SK-N-MC (cell line): ENCODE data around the gene ARNT2.

Experiments
- DNase-seq: peaks from one replicate; pipeline ENCODE4 v3.0.0-alpha.2; 2011; ENCODE audit warnings: low read depth, low spot score
- H3K27ac ChIP-seq: fragments of 200-600 bp; sonication (generic); 2 replicates; pipeline ENCODE4 v1.5.1; 2016; ENCODE audit warnings: mixed run types
- H3K36me3 ChIP-seq: fragments of 200-600 bp; sonication (generic); 2 replicates; pipeline ENCODE4 v1.6.1; 2017; ENCODE audit warnings: antibody characterized with exemption, low read length, mixed read lengths; ENCODE audit not compliant: insufficient read depth
- H3K4me3 ChIP-seq: fragments of 200-600 bp; sonication (generic); 2 replicates; pipeline ENCODE4 v1.5.1; 2016
- H3K9ac ChIP-seq: fragments of 200-600 bp; sonication (generic); 2 replicates; pipeline ENCODE4 v1.8.0; 2017; ENCODE audit warnings: mixed run types, mixed read lengths; ENCODE audit not compliant: insufficient read length
- H3K9me3 ChIP-seq: fragments of 200-600 bp; sonication (generic); 2 replicates; pipeline ENCODE4 v1.6.1; 2017; ENCODE audit warnings: low read depth, mild to moderate bottlenecking, antibody characterized with exemption, low read length, moderate library complexity, mixed read lengths
- EZH2 ChIP-seq: fragments of 200-600 bp; sonication (generic); IDR thresholded peaks from one replicate; pipeline ENCODE4 v1.6.1; 2017; ENCODE audit warnings: antibody characterized with exemption
- FOXP2 ChIP-seq: optimal IDR thresholded peaks from 2 replicates; pipeline ENCODE3; 2011; ENCODE audit warnings: mild to moderate bottlenecking, moderate library complexity; ENCODE audit not compliant: insufficient read depth; ENCODE audit errors: extremely low read length, control extremely low read depth
- POLR2AphosphoS5 ChIP-seq: IDR thresholded peaks from 2 replicates; pipeline ENCODE4 v1.6.1; 2012; ENCODE audit warnings: mild to moderate bottlenecking, low read depth, low read length, borderline replicate concordance

Gene ARNT2

DNA sequence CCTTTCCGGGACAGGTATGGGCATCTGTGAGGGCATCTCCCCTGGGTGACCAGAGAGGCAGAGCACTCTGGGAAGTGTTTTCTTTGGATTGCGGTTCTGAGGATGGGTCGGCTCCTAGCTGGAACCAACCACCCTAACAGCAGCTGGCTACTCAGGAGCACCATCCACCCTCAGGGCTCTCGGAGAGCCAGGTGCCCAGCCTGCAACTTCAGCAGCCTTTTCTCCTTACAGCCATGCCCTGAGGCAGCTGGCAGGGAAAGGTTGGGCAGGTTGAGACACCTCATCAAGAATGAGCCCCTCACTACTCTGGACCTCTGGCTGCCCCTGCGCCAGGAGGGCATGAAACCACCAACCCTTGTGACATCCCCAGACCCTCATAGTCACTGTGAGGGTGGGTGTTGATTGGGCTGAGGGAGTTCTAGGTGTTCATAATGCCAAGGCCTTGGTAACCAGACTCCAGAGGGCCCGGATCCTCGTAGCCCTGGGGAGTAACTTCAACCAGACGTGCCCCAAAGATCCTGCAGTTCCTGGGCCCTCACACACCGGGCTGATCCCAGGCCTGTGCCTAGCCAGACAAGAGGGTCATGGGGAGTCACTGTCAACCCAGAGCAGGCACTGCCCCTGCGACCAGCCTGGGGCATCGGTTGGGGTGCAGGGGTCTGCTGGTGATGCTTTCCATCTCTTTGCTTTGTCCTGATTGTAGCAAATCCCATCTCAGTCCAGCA lies 176.5 kb downstream of the ARNT2 start:
- no peaks in the 10 kb centered on the region for H3K9me3 ChIP-seq
- no peak overlapping the region for H3K4me3 ChIP-seq
- H3K9ac ChIP-seq = no peak overlapping the region
- H3K36me3 ChIP-seq = no peaks in the 10 kb centered on the region
- DNase-seq = no peak
- no peak overlapping the region for H3K27ac ChIP-seq
- TF ChIP-seq FOXP2 (no peak), POLR2AphosphoS5 (no peak), EZH2 (no peak)

DNA sequence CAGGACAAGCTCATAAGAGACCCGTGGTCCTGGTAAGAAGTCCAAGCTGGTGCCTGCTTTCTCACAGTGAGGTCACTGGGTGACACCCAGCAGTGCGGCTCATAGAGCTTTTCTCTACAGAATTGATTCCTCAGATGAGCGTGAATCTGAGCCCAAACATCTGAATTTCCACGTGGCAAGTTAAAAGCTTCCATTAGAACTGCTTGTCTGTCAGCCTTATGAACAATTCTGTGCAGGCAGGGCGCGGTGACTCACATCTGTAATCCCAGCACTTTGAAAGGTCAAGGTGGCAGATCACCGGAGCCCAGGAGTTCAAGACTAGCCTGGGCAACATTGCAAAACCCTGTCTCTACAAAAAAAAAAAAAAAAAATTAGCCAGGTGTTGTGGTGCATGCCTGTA lies 177.8 kb downstream of the ARNT2 start:
- no peak overlapping the region for H3K27ac ChIP-seq
- TF ChIP-seq EZH2 = no peak
- TF ChIP-seq POLR2AphosphoS5 = no peak
- no peak for DNase-seq

DNA sequence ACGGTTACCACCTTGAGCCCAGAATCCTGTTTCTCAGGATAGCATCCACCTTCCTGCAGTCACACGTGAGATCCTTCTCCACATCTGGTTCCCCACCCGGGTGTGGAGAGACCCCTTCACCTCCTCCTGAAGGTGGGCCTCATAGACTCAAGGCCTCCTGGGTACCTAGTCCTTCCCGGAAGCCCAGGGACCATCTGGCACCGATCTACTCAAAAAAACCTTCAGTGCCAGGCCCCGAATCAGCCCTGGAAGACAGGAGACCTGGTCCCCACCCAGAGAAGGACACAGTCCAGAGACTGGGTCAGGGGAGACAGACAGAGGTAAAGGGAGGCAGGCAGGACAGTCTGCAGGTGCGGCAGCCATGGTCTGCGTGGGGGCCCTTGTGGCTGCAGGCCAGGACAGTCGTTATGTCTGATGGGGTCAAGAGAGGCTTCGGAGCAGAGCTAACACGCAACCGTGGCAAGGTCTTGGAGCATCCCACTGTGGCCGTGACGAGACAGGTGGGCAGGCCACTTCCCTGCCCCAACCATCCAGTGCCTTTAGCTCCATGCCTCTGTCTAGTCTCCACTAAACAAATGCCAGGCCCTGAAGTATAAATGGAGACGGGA lies 178.7 kb downstream of the ARNT2 start:
- H3K9me3 ChIP-seq = no peaks in the 10 kb centered on the region
- no peak for DNase-seq
- H3K9ac ChIP-seq = no peak overlapping the region
- H3K36me3 ChIP-seq = no peaks in the 10 kb centered on the region
- H3K27ac ChIP-seq = no peak overlapping the region
- H3K4me3 ChIP-seq = no peak overlapping the region
- TF ChIP-seq POLR2AphosphoS5 (no peak), EZH2 (no peak), FOXP2 (no peak)

More for the DNA sequence above, 177.8 kb downstream of the ARNT2 start:
- H3K36me3 ChIP-seq = no peaks in the 10 kb centered on the region
- H3K9me3 ChIP-seq = no peaks in the 10 kb centered on the region
- H3K4me3 ChIP-seq = no peak overlapping the region
- no peak overlapping the region for H3K9ac ChIP-seq

DNA sequence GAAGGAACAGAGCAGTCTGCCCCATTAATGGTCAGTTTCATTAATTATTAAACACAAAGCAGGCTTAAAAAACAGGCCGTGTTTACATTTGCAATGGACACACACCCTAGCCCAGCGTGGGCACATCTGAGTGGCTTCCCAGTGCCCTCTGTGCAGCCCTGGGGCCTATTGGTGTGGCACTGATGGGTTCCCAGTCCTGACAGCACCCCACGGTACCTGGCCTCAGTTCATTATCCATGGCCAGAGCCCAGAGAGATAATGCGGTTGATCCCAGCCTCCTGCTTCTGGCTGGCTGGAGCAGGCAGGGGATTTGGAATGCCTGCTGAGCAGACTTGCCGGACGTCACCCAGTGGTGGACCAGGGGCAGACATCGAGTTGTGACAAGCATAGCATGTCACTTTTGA lies 180.4 kb downstream of the ARNT2 start:
- DNase-seq = no peak
- no peak overlapping the region for H3K9ac ChIP-seq
- no peak overlapping the region for H3K4me3 ChIP-seq
- no peak for TF ChIP-seq FOXP2
- no peaks in the 10 kb centered on the region for H3K36me3 ChIP-seq
- H3K9me3 ChIP-seq = no peaks in the 10 kb centered on the region
- H3K27ac ChIP-seq = no peak overlapping the region

DNA sequence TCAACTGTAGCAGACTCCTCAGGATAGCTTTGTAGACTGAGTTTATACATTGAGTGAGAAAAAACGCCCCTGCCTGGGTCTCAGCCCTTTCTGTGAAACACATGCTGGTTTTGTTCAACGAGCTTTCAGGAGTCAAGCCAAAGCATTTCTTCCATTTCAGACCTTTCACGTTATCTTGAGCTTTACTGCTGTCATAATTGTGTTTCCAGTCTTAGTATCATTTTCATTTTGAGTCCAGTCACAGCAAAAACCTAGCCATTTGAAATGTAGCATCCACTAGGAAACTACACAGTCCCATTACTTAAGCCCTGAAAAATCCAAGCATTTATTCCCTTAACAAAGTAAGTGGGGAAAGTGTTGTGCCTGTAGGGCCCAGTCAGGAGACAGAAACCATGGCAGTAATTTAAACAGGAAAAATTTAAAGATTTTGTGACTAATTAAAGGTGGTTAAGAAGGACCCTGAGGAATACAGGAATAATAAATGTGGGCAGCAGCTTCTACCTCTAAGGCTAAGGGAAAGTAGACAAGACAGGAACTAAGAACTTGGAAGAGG lies 180.9 kb downstream of the ARNT2 start:
- DNase-seq = no peak
- H3K36me3 ChIP-seq = no peaks in the 10 kb centered on the region
- no peak overlapping the region for H3K4me3 ChIP-seq
- H3K9me3 ChIP-seq = no peaks in the 10 kb centered on the region
- TF ChIP-seq FOXP2 = no peak
- TF ChIP-seq EZH2 = no peak
- TF ChIP-seq POLR2AphosphoS5 = no peak
- no peak overlapping the region for H3K27ac ChIP-seq
- H3K9ac ChIP-seq = no peak overlapping the region

DNA sequence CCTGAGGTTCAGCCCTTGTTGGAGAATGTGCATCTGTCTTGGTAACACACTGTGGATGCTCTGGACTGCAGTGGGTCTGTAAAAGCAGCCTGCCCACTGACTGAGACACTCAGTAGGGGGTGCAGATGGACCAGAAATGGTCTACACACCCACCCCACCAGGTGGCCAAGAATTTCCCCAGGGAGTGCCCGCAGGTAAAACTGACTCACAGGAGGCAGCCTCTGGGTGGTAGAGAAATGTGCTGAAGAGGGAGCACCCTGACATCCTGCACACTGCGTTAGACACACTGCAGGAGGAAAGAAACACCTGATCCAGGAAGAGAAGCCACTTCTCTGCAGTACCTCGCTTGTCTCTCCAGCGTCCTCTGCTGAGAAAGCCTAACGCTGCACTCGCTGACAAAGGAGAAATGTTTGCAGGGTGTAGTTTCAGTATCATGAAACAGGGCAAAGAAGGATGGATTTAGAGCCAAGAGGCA lies 181.4 kb downstream of the ARNT2 start:
- no peak overlapping the region for H3K27ac ChIP-seq
- DNase-seq = no peak
- no peak overlapping the region for H3K9ac ChIP-seq
- TF ChIP-seq POLR2AphosphoS5 (no peak), FOXP2 (no peak)
- no peaks in the 10 kb centered on the region for H3K36me3 ChIP-seq
- H3K4me3 ChIP-seq = no peak overlapping the region
- H3K9me3 ChIP-seq = no peaks in the 10 kb centered on the region

DNA sequence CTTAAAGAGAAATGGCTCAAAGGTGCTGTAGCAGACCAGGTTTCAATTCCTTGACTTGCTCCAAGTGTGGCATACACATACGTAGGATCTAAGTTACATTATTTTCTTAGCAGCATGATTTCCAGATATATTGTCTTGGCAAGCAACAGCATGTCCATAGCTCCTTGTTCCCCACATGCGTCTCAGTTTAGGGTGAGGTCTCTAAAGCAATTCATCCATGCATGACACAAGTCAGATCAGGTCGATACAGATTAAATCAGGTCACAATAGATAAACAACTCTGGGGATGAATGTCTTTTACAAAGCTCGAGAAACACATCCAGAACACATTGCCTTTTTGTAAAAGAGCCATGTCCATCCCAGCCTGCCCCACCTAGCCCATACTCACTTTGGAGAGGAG lies 182.0 kb downstream of the ARNT2 start:
- H3K27ac ChIP-seq = no peak overlapping the region
- H3K9me3 ChIP-seq = no peaks in the 10 kb centered on the region
- DNase-seq = no peak
- no peak overlapping the region for H3K9ac ChIP-seq
- H3K36me3 ChIP-seq = no peaks in the 10 kb centered on the region
- no peak overlapping the region for H3K4me3 ChIP-seq
- no peak for TF ChIP-seq POLR2AphosphoS5
- TF ChIP-seq FOXP2 = no peak
- no peak for TF ChIP-seq EZH2

DNA sequence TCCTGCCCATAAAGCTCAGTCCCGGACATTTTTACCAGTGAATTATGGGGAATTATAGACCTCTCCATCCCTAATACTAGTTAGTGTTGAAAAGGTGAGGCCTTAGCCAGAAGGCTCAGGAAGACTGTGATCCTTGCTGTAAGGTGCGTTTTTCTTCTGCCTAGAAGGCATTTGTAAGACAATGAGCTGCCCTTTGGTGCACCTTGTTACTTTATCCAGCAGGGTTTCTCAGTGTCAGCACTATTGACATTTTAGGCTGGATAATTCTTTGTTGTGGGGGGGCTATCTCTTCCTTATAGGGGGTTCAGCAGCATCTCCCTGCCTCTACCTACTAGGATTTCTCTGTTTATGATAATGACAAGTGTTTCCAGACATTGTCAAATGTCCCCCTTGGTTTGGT lies 182.8 kb downstream of the ARNT2 start:
- H3K36me3 ChIP-seq = no peaks in the 10 kb centered on the region
- H3K27ac ChIP-seq = no peak overlapping the region
- no peak for DNase-seq

More for the DNA sequence above, 182.8 kb downstream of the ARNT2 start:
- Histone ChIP-seq H3K4me3 (no peak overlapping the region), H3K9me3 (no peaks in the 10 kb centered on the region), H3K9ac (no peak overlapping the region)
- TF ChIP-seq FOXP2 (no peak), POLR2AphosphoS5 (no peak), EZH2 (no peak)
